DND-41 (cell line): Measurements from ENCODE around the gene TRAPPC14.

Experiments used
- CTCF ChIP-seq: IDR thresholded peaks from 2 replicates; pipeline ENCODE4 v1.5.1; 2012; ENCODE audit warnings: borderline replicate concordance, low read length, moderate library complexity, mild to moderate bottlenecking; ENCODE audit not compliant: poor library complexity, severe bottlenecking; ENCODE audit errors: extremely low read depth
- EZH2 ChIP-seq: IDR thresholded peaks from 3 replicates; pipeline ENCODE4 v1.6.1; 2012; ENCODE audit warnings: borderline replicate concordance, low read depth, mild to moderate bottlenecking, moderate library complexity, low read length, inconsistent platforms; ENCODE audit not compliant: severe bottlenecking

- TF ChIP-seq CTCF (no peak), EZH2 (no peak)
Observed at GRCh38 chr7:100166970-100167911, 8.7 kb upstream of the TRAPPC14 start.
